GM21619 (cell line): ENCODE data around the gene LMO2.

Experiments used
- ATAC-seq: cut with Tn5 transposase; IDR thresholded peaks from one replicate; pipeline ENCODE4 v1.9.1; 2021; ENCODE audit not compliant: unreplicated experiment

The LMO2 gene

DNA sequence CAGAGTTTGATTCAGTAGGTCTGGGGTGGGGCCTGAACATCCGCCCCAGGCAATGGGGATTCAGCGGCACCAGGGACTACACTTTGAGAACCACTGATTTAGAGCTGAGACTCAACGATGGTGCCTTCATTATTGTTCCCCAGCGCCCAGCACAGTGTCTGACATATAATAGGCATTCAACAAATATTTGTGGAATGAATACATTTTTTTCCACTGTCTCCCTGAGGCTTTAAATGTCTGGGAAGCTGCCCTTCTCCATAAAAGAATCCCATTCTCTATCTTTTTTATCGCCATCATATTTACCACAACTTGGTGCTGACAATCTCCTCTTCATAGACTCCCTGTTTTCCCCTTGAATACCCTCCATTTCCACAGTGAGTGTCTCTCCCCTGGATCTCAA, 23.6 kb upstream of the LMO2 start:
- ATAC-seq, result no peak

DNA sequence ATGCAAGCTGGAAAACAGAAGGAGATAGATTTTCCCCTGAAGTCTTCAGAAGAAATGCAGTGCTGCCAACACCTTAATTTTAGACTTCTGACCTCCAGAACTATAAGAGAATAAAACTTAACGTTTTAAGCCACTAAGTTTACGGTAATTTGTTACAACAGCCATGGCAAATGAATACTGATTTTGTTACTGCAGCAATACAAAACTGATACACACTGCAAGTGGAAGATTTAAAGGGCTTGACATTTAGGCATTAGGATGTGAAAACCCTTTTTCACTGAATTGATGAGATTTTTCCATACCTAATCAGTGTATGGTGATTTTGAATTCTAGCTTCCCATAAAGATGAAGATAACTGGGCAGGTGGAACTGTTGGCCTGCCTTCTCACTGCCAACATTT, 22.1 kb upstream of the LMO2 start:
- ATAC-seq, result no peak

DNA sequence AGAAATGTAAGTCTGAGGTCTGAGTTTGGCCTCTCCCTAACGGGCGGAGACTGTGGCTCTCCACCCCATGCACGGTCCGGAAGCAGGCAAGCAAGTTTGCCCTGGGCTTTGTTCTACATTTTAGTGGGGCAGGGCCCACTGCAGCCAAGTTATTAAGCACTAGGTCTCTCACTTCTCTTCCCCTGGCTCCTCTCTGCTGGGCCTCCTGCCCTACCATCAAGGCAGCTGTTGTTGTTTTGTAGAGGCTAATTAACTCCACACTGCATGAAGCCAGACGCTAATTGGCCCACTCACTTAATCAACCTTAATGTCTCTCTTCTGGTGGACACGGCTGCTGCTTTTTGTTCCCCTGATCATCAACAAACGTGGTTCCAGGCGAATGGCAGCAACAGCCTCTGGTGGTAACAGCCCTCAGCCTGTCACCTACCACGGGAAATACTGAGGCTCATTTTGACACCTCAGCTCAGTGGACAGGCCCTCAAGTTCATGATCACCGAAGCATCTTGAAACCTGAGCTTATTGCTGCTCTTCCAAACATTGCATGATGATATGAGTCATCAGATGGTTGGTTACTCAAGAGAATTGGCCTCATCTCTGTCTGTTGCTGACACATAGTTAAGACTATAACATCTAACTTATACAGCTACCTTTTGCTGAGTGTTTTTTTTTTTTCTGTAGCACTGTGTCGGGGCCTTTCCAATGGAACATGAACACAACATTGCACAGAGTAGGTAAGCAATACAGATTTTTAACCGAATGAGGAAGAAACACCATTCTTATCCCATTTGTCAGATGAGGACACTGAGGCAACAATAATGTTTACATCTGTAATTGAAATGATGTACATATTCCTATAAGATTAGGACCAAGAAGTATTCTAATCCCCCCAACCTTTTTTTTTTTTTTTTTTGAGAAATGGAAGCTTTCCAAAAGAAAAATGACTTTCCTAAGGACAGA, 20.8 kb upstream of the LMO2 start:
- peak; percentile 86 for ATAC-seq

DNA sequence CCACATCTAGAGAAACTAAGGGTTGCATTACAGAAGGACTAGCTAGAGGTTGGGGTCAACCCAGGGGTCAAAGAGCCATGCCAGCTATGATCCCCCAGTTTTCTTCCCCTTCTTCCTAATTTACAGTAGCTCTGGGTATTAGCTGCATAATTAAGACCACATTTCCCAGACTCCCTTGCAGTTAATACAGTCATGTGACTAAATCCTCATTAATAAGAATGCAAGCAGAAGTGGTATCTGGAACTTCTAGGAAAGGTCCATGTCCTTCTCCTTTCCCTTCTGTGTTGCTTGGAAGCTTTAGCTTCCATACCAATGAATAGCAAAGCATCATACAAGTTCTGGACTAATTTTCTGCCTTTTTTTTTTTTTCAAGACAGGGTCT, 19.1 kb upstream of the LMO2 start:
- ATAC-seq, result no peak

DNA sequence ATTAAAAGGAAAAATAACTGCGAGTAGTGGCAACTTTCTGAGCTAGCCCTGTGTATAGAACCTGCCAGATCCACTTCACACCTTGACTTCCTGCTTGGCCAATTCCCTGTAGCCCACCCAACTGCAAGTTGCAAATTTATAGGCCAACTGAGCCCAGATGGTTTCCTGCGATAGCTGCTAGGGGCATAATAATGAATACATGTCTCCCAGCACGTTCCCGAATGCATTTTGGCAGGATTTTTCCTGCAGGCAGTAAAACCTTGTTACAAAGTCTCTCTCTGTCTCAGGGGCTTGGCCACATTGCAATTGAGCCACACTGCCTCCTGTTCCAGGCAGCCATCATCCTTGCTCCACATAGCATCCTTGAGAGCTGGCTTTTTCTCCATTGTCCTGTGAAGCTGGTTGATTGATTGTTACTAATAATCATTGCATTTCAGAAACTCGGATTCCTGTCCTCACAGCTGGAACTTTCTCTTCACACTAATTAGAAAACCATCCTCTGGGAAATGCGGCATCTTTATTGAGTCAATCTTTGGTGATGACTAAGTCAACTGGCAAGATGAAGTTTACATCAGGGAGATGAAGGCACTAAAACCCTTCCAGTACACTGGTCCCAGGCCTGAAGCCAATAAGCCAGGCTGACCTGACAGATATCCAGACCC, 18.6 kb upstream of the LMO2 start:
- no peak for ATAC-seq

DNA sequence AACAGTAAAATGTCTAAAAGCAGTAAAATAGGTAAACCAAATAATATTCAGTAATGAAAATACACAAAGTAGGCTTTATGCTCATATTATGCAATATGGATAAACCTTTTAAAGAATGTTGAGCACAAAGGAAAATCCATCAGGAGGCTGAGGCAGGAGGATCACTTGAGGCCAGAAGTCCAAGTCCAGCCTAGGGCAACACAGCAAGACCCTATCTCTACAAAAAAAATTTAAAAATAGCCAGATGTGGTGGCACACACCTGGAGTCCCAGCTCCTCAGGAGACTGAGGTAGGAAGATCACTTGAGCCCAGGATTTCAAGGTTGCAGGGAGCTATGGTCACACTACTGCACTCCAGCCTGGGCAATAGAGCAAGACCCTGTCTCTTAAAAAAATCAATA, 17.7 kb upstream of the LMO2 start:
- no peak for ATAC-seq

DNA sequence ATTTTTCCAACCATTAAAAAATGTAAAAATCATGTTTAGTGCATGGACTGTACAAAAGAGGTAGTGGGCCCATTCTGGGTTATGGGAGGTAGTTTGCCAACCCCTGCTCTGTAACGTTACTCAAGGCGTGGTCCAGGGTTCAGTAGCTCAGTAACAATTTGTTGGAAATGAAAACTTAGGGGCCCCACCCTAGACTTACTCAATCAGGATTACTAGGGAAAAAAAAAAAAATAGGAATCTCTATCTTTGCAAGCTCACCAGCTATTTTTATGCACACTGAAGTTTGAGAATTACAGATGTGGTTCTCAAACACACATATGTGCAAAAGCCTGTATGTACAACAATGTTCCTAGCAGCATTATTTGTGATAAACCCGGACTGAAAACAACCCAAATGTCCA, 17.3 kb upstream of the LMO2 start:
- ATAC-seq, result no peak

DNA sequence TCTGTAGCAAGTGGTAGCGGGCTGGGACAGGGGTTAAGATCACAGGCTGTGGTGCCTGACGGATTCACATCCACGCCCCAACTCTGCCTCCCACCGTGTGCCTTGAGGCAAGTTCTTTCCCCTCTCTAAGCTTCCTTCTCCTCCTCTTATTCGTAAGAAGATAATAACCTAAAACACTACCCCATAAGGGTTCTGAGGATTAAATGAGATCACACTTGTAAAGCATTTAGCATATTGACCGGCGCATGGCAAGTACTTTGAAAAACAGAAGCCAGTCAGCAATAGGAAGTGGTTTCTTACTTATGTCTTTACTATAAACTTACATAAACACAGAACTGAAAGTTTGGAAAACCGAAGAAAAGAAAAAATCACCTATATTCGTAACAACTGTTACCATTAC, 15.5 kb upstream of the LMO2 start:
- ATAC-seq, result no peak

DNA sequence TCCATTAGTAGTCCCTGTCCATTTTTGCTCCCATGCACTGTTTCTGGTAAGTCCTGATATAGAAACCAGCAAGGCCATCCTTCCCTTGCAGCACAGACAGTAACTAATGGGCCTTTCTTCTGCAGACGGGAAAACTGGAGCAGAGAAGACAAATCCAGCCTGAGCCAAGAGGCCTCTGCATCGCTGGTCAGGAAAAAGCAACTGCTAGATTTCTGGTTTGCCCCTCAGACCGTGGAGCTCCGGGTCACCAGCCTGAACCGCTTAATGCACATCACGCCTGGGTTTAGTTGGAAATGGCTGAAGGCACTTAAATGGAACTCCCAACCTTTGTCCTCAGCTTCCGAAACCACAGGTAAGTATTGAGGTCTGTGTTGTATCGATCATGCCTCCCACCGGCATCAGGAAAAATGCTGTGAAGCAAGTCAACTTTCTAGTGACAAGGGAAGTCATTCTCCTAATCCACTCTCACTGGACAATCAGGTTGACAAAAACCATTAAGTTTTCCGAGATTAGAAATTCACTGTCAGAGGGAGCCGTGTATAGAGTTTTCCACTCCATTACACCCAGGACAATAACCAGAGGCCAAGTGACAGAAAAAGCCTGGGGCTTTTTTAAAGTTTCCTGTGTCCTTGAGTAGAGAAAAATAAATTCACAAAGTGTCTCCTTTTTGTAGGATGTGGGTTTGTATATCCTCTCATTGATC, 14.8 kb upstream of the LMO2 start:
- no peak for ATAC-seq

DNA sequence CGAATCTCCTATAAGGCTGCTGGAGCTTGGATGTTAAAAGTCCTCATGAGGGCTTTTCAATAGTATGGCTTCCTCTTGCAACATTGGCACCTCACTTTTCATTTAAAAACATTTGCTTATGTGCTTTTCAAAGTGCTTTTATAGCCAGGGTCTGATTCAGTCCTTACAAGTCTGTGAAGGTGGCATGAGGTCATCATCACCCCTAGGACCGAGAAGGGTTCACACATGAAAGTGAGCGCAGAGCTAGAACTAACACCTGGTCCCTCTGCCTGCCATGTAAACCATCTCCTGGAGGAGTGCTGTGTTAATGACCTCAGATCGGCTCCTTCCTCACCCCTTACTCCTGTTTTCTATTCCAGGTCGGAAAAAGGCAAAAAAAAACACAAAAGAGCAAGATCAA, 12.2 kb upstream of the LMO2 start:
- no peak for ATAC-seq

DNA sequence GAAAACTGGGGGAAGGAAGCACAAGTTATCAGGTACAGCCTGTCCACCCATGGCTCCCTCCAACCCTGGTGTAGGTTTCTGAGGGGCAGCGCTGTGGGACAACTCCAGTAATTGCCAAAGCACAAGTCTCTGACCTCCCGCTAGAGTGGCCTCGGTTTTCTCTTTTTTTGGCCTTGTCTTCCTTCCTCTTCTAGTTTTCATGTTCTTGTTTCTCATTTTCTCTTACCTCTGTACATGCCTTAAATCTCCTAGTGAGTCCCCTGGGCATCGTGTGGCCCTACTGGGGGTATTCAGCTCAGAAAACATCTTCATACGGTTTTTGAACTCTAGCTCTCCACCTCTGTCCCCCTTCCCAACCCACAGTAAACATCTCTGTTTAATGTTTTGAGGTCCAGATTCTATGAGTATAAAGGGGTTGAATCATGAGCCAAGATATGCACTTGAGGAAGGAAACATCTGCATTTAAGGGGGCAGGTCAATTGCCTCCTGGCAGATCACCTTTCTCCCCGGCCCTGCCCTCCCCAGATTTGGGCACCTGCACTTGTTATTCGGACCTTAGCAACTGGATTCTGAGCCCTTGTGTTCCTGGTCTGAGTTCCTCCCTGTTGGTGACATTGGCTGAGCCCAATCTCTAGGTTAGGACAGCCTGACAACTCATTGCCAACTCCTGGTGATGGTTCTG, 8.4 kb upstream of the LMO2 start:
- ATAC-seq, result no peak

DNA sequence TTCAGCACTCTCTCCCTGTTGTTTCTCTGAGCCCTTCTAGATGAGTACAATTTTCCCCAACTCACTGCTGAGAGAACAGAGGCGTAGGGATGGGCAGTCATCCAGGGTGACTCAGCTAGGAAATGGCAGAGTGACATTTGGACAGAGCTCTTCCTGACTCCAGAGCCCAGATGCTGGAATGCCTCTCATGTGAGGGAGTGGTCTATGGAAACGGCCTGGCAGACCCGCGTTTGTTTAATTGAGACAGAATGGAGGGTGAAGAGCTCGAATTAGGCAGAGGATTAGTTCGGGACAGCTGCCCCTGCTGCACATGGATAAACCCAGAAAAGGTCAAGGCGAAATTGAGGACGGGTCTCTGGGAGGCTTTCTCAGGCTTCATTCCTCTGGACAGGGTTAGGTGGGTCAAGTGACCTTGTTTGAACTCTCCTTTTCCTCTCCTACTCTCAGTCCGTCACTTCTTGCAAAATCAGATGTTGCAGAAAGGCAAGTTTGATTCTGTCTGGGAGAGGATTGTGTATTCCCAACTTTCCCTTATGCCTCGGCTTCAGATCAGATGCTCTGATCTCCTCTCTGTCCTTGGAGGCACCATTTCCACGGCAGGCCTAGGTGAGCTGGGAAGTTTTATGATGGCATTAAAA, 7.6 kb upstream of the LMO2 start:
- no peak for ATAC-seq

DNA sequence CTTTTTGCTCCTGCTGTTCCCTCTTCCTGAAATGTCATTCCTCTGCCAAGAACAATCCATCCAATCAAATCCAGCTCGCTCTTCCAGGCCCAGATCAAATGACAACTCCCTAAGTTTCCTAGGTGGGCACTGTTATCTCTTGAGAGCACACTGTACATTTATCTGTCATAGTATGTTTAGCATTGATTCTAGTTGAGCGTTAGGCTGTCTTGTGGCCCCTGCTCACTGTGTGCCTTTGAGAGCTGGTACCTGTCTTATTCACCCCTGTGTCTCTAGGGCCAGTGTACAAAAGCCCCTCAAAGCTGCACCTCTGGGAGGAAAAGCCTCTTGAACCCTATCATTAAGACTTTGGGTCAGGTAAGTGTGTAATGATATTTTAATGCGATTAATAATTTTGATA, 7.1 kb upstream of the LMO2 start:
- no peak for ATAC-seq

DNA sequence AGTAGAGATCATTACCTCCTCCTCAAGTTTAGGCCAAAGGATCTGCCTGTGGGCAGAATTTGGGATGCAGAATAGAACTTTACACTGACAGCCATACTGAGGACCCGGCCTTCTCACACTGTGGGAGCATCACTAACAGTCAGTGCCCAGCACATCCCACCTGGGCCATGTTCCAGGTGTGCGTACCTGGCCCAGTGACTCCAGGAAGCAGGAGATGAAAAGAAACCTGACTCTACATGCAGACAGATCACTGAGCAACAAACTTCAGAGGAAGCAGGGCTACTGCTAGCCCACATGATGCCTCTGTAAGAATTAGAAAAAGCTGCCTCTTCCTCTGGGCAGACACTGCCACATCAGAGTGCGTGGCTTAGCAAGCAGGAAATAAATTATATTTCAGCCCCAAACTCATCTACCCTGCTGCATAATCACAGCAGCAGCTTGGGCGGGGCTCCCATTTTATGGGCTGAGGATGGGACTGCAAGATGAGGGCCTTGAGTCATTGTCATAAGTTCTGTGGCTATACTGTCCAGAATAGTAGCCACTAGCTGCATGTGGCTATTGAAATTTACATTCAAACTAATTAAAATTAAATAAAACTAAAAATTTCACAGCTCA, 6.0 kb upstream of the LMO2 start:
- no peak for ATAC-seq

DNA sequence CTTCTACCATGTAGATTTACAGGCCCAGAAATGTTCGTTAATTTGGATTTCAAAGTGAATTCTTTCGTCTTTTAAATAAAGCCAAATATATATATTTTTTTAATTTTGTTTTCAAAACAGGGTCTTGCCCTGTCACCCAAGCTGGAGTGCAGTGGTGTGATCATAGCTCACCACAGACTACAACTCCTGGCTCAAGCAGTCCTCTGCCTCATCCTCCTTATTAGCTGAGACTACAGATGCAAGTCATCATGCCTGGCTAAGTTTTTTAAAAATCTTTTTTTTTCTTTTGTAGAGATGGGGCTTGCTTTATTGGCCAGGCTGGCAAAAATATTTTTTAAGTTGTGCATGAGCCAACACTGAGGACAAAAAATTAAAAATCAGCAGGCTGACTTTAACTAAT, 5.0 kb upstream of the LMO2 start:
- no peak for ATAC-seq

DNA sequence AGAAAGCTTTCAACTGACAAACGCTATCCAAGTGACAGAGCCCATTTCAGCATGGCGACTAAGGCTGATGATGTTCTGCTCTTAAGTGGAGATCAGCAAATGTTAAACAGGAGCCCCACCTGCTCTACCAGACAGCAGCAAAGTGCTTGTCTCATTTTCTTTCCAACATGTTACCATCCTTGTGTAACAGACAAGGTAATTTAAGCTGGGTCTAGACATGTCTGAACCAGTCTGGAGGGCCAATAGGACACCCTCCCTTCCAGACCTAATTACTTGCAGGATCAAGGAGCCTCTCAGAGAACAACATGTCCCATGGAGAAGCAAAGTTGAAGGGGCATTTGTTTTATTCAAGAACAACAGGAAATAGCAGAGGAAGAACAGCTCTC, 3.9 kb upstream of the LMO2 start:
- ATAC-seq, result no peak

DNA sequence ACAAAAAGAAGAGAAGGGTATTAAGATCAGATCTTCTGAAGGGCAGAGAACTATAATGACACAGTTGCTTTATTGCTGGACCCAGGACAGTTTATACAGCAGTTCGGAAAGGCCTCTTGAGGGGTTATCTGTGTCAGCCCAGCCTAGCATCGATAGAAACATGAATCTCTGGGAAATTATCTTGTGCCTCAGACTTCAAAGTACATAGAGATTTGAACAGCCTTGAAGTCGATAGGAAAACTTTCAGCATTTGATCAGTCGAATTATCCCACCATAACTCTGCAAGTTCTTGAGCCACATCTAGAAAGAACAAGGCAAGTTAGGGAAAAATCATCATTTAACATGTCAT, 2.5 kb upstream of the LMO2 start:
- ATAC-seq, result no peak

DNA sequence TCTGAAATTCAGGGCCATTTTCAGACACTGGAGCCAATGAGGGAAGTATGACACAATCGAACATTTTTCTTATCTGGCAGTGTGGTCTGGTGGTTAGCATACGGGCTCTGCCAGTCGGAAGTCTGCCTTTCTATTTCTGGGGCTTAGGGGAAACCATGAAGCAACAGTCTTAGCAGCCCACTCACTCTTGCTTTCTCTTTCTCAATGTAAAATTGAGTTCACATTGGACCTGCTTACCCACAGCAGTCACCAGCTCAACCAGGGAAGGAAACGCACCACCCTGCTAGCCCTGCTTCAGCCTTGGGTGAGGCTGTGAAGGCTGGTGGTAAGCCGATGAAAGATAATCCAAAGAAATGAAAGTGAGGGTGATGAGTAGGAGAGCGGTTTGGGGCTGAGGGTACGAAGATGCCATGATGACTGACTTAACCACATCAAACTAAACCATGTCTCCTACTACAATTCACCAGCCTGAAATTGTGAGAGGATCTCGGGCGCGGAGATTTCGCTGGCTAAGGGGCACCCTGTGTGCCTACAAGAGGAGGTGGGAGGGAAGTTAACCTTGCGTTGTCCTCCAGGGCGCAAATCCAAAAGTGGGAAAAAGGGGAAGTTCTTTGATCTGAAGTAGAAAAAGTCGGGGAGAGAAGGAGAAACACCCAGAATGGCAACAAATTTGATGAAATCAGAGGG, 2.0 kb upstream of the LMO2 start:
- peak; percentile 85 for ATAC-seq

DNA sequence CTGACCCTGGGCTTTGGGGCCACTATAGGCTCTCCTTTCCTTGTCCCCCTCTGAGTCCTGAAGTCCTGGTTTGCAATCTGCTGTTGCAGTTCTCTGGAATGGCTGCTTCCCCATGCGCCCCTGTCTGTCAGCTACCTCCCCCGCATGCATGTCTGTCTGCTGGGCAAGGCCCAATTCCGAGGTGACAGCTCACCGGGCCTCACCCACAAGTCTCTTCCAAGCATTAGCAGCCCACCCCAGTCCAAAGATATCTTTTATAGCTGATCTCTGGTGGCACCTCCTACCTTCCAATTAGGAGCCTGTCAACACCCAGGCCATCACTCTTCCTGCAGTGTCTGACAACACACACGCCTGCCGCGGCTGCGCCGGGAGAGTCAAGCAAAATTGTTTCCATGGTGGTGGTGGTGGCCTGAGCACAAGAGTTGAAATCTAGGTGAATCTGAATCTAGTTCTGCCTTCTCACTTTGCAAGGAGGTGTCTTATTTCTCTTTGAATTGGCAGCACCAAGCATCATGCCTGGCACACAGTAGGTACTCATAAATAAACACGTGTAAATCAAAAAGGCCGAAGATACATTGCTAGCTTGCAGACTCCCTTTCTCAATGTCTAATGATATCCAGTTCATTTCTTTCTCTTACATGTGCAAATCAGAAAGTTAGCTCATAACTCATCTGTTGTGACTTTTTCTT, 1.2 kb upstream of the LMO2 start:
- no peak for ATAC-seq
